ENCODE results near the gene SYNJ1.
A peak's percentile ranks its signal among the peaks of the same experiment; 100 is the strongest.
"Not testable (repeated sequence)": the region's sequence is repeated elsewhere in the genome, so short reads cannot be mapped to it uniquely, and the experiment has no call there.

SYNJ1 gene

DNA sequence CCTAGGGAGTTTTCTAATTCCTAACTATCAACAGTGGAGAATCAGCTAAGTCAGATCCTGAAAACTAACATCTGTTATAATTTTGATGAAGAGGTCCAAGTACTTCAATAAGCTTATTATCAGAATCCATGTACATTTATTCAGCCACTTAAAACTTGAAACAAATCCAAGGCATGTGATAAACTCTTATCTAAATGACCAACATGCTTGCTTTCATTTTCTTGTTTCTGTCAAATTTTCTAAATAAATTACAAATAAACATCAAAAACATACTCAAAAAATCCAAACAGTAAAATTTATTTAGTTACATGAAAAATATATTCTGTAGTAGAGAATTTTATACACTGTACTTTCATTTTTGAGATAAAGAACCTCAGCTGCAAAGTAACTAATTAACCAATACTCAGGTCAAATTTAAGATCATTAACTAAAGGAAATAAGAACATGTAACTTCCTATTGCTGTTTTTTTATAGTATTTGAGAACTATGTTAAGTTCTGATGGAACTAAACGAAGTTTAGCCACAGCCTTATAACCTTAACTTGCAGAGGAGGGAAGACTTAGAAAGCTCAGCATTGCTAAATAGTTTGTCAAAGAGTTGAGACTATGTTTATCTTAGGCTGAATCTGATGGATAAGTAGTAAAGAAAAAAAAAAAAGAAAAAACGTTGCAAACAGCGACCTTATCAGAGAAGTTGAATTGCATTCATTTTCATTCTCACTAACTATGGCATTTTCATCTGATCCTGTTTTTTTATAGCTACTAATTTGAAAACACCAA lies 44.9 kb downstream of the SYNJ1 start:
- DNase-seq, result no peak

DNA sequence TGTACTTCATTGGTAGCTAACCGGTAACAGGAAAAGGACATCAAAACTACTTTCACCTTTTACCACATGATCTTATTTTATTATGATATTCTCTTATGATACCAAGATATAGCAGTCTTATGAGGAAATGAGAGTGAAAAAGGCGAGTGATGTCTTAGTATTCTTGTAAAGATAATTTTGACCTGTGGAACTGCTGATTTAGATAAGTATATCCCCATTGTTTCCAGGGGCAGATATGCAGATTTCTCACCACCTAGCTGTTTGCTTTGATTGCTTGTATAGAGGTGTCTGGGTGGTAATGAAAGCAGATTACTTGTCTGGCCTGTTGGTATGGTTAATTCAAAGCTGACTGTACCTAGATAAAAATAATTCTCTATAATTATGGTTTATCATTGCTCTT lies 53.1 kb downstream of the SYNJ1 start:
- DNase-seq, result no peak

DNA sequence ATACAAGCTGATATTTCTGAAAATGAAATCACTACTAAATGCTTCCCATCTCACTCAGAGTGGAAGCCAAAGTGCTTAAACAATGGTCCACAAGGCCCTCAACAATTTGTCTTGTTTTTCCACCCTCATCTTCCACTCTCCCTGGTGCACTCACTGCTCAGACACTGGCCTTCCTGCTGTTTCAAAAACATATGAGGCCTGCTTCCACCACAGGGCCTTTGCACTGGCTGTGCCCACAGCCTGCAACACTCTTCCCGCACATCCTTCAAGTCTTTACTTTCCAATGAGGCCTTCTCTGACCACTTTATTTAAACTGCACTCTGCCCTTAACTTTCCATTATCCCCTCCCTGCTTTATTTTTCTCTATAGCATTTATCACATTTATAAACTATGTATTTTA lies 53.8 kb downstream of the SYNJ1 start:
- no peak for DNase-seq

DNA sequence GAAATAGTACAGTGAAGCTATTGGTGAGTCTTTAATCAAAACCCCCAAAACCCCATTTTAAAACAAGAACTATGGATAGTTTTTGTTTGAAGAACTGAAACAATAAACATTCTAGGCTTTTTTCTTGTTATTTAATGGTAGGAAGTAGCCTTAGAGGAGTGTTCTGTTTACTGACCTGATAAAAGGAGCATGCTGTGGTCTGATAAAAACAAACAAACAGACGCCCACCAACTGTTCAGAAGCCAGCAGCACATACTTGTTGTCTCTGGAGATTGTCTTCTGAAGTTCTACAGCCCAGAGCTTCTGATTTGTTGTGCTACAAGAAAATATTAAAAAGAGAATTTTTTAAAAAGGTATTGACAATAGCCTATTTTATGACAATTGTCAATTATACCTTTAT lies 61.6 kb downstream of the SYNJ1 start:
- DNase-seq, result no peak

DNA sequence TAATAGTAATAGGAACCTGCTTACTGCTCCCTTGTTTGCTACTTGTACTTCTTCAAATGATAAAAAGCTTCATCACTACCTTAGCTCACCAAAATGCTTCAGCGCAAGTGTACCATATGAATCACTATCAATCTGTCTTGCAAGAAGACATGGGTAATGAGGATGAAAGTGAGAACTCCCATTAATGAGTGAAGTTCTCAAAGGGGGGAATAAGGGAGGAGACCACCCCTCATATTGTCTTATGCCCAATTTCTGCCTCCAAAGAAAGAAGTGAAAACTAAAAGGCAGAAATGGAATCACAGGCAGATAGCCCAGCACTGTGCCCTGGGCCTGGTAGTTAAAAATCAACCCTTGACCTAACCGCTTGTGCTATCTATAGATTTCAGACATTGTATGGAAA lies 63.7 kb downstream of the SYNJ1 start:
- DNase-seq, result not testable (repeated sequence)

DNA sequence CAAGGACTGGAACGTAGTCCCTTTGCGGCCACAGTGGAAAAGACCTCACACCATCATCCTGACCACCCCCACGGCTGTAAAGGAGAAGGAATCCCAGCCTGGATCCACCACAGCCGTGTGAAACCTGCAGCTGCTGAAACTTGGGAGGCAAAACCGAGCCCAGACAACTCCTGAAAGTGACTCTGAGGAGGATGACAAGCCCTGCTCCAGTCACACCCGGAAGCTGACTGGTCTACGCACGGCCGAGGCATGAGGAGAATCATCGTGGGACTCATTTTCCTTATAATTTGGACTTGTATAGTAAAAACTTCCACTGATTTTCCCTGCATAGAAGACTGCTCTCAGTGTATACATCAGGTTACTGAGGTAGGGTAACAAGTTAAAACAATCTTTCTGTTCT lies 65.8 kb downstream of the SYNJ1 start:
- not testable (repeated sequence) for DNase-seq

DNA sequence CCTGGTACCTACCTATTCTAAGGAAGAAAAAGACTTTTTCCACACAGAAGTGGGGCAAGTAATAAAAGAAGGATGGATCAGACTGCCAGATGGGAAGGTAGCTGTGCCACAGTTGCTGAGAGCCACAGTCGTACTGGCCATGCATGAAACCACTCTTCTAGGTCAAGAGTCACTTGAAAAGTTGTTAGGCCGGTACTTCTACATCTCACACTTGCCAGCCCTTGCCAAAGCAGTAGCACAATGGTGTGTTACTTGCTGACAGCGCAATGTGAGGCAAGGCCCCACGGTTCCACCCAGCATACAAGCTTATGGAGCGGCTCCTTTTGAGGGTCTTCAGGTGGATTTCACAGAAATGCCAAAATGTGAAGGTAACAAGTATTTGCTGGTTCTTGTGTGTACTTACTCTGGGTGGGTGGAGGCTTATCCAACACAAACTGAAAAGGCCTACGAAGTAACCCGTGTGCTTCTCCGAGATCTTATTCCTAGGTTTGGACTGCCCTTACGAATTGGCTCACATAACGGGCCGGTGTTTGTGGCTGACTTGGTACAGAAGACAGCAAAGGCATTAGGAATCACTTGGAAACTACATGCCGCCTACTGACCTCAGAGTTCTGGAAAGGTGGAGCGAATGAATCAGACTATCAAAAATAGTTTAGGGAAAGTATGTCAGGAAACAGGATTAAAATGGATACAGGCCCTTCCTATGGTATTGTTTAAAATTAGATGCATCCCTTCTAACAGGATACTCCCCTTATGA lies 66.6 kb downstream of the SYNJ1 start:
- DNase-seq, result not testable (repeated sequence)

DNA sequence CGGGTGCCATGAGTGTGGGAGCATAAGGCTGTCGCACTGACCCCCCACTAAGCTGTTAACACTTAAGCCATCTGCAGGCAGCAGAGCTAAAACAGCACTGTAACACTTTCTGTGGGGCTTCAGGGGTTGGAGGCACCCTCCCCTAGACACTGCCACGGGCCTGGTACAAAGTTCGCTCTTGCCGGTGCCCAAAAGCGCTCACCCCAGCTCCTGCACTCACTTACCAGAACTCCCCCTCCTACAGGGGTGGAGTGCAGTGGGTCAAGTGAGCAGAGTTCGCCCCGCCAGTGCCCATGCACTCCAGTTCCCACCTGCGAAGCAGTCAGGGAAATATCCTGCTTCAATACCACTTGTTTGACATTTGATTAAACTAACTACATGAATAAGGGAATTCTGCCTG lies 69.3 kb downstream of the SYNJ1 start:
- DNase-seq, result no peak

DNA sequence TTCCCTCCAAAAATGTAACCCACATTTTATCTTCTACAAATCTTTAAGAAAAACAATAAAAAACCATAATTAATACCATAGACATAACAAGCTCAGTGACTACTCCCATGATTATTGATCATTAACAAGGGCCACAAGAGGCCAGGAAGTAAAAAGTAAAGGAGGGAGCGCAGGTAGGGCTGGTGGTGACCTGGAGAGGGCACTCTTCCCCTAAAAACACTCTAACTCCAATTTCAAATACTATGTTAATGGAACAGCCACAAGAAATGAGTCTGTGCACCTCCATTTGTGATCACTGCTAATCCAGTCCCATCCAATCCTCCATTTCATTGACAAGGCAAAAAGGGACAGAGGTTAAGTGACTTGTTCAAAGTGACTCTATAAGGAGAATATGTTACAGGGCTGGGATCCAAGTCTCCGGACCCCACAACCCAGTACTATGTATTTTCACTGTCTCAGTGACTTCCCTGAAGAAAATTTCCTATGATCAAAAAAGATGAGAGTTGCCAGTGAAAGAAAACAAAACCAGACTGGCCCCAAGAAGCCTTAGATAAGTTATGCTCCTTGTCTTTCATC lies 74.4 kb downstream of the SYNJ1 start:
- DNase-seq, result peak; percentile 11 to 42

DNA sequence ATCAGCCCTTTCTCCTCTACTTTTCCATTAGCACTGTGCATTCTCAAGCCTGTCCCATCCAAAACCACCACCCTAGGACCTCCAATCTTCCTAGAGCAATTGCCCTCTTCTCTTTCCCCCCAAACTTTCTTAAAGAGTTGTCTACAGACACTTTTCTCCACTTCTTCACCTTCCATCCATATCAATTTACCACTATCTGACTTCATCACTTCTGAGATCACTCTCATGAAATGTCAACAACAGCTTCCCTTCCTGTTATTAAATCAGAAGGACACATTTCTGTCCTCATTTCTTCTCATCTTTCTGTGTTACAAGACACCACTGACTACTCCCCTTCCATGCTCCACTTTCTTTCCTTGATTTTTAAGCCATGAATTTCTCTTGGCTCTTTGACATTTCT lies 79.6 kb downstream of the SYNJ1 start:
- DNase-seq, result no peak

DNA sequence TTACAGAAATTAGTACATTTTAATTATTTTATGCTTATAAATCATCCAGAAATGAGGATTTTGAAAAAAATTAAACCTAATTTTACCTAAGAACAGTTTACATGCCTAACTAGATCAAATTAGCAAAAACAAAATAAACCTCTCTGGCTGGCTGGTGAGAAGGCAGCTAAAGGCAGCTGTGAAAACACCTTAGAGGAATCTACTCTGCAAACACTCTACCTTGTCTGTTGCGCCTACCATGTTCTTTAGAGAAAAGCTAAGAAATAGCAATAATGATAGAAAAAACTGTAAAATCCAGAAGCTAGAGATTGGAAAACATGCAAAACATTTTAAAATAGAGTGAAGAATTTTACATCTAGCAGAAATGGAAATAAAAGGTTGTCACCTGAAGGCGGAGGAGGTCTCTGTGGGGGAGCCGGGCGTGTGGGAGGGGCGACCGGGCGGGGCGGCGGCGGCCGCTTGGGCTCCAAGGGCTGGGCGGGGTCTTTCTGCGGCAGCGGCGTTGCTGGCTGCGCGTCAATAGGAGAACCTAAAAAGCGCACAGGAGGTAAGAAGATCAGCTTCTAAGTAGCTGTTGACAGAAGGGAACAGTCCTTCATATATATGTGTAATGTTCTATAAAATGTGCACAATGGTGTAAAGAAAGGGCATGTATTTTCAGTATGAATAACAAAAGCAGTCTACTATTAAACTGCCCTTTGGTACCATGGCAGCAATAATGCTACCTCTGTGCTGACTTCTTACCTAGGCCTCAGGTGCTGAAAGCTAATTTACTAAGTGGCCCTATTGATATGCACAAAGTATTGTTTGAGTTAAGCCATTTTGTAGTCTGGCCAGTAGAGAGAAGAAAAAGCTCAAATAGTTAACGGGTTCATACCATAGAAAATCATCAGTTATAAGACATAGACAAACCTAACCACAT lies 82.3 kb downstream of the SYNJ1 start:
- DNase-seq, result no peak

DNA sequence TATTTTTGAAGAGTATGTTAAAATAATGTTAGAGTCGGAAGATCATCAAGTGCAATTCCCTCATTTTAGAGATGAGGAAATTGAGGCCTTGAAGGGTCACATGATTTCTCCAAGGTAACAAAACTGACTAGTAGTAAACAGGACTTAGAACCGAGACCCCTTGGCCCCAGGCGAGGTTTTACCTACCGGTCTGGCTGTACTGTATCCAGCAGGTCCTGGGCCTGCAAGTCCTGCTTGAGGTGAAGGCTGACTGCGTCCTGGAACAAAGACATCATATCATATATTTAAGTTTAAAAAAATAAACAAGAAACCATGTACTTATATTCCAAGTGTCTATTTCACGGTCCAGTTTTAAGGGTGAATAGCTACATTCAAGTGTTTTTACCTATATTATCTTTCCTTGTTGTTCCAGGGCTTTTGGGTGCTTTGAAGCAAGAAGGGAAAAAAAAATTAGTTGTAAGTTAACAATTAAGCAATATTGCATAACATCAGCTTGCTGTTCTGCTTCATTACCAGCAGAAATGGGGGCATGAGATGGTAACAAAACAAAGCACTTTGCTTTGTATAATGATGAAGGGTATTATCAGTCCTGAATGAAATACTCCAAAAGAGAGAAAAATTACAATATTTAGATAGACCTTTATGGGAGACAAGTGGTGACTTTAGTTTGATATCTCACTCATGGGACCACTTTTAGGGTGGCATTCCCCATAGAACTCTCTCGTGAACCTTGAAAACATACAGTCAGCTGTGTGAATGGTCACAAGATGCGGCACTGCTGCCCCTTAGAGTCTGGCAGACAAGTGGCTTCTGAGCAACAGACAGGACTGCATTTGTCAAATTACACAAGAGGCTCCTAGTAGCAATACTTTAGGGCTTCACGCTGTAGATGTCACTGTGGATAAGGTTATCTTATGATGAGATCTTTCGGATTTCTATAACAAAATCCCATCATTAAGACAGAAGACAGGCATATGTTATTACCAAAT lies 85.8 kb downstream of the SYNJ1 start:
- no peak for DNase-seq

DNA sequence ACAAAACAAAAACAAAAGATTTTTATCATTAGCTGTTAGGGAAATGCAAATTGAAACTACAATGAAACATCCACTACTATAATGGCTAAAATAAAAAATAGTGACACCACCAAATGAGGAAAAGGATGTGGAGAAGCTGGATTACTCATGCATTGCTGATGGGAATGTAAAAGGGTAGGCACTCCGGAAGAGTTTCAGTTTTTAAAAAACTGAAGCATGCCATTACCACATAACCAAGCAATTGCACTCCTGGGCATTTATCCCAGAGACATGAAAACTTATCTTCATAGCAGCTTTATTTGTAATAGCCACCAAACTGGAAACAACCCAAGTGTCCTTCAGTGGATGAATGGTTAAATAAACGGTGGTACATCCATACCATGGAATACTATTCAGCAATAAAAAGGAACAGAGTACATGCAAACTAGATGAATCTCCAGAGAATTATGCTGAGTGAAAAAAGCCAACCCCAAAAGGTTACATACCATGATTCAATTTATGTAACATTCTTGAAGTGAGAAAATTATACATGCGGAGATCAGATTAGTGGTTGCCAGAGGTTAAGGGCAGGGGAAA lies 101.1 kb downstream of the SYNJ1 start:
- DNase-seq, result no peak

DNA sequence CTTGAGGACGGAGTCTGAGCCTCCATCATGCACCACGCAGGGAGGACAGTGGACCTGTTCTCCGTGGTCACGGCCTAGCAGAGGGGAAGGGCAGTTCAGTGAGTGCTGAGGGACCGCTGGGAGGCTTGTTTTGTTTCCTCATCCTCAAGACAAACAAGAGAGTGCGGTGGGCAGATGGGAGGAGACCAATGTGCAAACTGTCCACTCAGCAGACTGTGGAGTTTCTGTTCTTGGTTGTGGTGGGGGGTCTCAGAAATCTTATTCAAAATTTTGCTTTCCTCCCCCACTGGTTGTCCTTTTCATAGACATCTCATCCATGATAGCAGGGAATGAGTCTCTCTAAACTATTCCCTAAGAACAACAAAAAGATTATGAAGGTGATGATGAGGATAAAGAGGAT lies 109.6 kb downstream of the SYNJ1 start:
- not testable (repeated sequence) for DNase-seq

DNA sequence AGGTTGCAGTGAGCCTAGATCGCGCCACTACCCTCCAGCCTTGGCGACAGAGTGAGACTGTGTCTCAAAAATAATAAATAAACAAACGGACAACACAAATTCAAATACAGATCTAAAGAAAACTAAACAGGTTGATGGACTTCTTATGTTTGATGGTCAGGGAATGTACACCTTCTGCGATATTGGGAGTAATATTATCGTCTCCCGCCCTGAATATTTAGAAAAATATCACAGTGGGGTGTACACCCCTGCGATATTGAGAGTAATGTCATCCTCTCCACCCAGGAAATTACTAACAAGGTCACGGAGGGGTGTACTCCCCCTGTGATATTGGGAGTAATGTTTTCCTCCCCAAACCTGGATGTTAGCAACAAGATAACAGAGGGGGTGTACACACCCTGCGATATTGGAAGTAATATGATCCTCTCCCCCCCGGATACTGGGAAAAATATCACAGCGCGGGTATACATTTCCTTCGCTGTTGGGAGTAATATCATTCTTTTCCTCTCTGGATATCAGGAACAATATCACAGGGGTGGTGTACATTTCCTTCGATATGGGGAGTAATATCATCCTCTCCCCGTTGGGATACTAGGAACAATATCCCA lies 114.3 kb downstream of the SYNJ1 start:
- no peak for DNase-seq

DNA sequence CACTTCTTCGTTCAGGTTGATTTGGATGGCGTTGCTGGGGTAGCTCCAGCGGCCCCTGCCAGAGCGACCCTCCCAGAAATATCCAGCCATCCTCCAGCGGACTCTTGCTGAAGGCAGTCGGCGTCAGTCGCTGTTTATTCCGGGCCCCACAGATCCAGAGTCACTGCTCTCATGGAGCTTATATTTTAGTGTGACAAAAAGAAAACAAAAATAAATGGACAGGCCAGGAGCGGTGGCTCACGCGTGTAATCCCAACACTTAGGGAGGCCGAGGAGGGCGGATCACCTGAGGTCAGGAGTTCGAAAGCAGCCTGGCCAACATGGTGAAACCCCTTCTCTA lies 114.8 kb downstream of the SYNJ1 start:
- peak in 1 of 2 donors; percentile 6 for DNase-seq

DNA sequence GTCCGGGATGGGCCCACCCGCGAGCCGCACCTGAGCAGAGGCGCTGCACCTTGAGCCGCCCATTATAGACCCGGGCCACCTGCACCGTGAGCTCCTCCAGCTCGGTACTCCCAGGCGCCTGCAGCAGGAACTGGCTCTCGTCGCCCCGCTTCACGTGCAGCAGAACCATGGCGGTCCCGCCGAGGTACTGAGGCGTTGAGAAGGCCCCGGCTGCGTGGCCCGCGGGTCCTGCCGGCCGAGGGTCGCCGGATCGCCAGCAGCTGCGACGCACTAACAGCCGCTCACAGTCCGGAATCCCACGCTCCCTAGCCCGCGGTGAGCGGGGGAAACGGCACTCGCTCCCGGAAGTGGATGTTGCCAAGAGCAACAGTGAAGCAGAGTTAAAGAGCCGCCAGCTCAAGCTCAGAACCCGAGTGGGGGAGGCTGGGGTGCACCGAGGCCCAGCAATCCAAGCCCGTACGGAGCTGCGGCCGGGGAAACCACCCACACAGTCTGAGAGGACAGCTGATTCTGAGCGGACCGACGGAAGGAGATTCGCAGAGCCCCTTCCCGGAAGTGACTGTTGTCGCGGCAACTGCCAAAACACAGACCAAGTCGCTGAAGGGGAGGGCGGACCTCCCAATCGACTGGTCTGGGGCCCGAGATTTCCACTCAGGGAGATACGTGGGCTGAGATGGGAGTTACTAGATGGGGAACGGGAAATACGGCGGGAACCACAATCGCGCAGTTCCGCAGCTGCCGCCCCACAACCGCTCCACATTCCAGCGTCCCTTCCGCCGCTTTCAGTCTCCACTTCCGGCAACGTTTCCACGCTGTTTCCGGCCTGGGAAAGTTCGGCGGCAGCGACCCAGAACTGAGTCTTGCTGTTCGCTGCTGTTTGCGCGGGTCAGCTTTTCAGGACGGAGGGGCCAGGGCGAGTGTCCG lies 115.5 kb downstream of the SYNJ1 start, which contains the start of gene CFAP298:
TSS of gene CFAP298 (minus strand) at position 303 of the 924 bp plus-strand sequence. CDS start at position 169, 134 bp downstream.
- peak; percentile 90 to 92 for DNase-seq

DNA sequence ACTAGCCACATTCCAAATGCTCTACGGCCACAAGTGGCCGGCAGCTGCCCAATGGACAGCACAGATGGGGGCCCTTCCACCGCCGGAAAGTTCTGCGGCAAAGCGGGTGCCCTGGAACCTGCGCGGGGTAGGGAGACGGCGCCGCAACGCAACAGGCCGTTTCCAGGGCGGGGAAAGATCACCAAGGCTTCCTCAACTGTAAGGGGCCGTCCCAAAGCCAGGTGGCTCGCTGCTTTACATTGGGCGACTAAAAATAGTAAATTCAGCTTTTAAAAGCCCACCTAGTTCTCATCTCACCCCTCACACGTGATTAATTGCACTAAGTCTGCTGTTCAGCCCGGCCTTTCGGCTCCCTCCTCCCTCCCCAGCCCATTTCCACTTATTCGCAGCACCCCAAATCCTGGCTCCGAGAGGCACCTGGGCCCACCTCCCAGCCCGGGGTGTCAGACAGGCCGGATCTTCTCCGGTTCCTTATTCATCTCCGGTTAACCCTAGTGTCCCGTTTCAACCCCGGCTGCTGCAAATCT lies 116.3 kb downstream of the SYNJ1 start:
- DNase-seq, result peak; percentile 5 to 23

DNA sequence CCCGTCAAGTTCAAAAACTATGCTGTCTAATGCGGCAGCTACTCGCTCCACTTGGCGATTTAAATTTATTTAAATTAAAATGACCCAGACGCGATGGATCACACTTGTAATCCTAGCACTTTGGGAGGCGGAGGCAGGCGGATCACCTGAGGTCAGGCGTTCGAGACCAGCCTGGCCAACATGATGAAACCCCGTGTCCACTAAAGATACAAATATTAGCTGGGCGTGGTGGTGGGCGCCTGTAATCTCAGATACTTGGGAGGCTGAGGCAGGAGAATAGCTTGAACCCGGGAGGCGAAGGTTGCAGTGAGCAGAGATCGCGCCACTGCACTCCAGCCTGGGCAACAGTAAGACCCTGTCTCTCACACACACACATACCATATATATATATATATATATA lies 116.9 kb downstream of the SYNJ1 start:
- DNase-seq, result not testable (repeated sequence)
